ENCODE data around the gene NDNF. TPM values are rescaled to one million over a fixed set of nuclear protein-coding genes. Genes with fewer than 3 reads are reported as not detected.

Gene NDNF
- total RNA-seq, 1 donor from 2014 or later: 1.3 TPM

DNA sequence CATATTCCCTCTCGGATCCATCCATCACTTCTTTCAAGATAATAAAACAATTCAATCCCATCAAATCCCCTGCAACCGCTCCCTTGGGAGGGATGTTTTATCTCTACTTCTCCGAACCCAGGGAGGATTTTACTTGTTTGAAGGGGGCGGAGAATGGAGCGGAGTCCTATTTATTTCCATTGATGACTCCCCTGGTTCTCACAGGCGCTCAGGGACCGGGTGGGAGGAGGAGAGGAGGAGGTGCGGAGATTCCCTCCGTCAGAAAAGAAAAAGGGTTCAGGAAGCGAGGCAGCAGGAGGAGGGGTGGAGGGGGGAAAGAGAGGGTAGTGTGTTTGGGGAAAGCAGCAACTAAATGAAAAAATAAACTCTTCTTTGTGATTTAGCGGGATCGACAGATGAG is 2.1 kb downstream of the NDNF start:
- TF ChIP-seq, protein P1, sequence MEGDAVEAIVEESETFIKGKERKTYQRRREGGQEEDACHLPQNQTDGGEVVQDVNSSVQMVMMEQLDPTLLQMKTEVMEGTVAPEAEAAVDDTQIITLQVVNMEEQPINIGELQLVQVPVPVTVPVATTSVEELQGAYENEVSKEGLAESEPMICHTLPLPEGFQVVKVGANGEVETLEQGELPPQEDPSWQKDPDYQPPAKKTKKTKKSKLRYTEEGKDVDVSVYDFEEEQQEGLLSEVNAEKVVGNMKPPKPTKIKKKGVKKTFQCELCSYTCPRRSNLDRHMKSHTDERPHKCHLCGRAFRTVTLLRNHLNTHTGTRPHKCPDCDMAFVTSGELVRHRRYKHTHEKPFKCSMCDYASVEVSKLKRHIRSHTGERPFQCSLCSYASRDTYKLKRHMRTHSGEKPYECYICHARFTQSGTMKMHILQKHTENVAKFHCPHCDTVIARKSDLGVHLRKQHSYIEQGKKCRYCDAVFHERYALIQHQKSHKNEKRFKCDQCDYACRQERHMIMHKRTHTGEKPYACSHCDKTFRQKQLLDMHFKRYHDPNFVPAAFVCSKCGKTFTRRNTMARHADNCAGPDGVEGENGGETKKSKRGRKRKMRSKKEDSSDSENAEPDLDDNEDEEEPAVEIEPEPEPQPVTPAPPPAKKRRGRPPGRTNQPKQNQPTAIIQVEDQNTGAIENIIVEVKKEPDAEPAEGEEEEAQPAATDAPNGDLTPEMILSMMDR (IDR thresholded peaks at IDR 0.05; ENCODE audit: partially characterized antibody, unreplicated experiment): no peak
- H3K9me3 Mint-ChIP-seq (ENCODE audit: unreplicated experiment): peaks cover 2% of the 10 kb centered on the region
- H3K4me3 Mint-ChIP-seq (ENCODE audit: unreplicated experiment): peak overlapping the region; percentile 84
- H3K4me1 Mint-ChIP-seq (ENCODE audit: low read depth, unreplicated experiment): peaks cover 2% of the 10 kb centered on the region
- H3K27ac Mint-ChIP-seq (ENCODE audit: unreplicated experiment): no peak overlapping the region
- peak; percentile 18 for DNase-seq
- peaks cover 8% of the 10 kb centered on the region for H3K27me3 Mint-ChIP-seq (ENCODE audit: unreplicated experiment)
- H3K36me3 Mint-ChIP-seq (ENCODE audit: unreplicated experiment): no peaks in the 10 kb centered on the region

DNA sequence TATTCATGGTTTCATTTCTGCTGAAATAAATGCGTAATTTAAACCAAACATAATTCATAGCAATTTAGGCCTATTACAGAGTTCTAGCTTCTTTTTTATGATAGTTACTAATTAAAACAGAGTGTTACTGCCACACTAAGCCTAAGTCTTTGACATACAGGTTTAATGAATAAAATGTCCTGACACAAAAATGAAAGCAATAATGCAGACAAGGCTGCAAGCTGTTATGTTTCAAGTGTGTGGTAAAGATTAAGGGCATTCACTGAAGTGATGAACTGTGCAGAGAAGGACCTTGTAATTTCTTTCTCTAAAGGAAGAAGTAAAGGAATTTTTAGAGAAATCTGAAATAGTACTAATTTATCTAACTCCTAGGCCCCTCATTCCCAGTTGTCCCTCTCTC is 2.9 kb downstream of the NDNF start:
- TF ChIP-seq, protein P1 (IDR thresholded peaks at IDR 0.05; ENCODE audit: partially characterized antibody, unreplicated experiment): no peak
- H3K4me3 Mint-ChIP-seq (ENCODE audit: unreplicated experiment): no peak overlapping the region
- H3K27me3 Mint-ChIP-seq (ENCODE audit: unreplicated experiment): peaks cover 8% of the 10 kb centered on the region
- H3K9me3 Mint-ChIP-seq (ENCODE audit: unreplicated experiment): peaks cover 2% of the 10 kb centered on the region
- H3K4me1 Mint-ChIP-seq (ENCODE audit: low read depth, unreplicated experiment): peaks cover 2% of the 10 kb centered on the region
- no peaks in the 10 kb centered on the region for H3K36me3 Mint-ChIP-seq (ENCODE audit: unreplicated experiment)
- DNase-seq: no peak
- no peak overlapping the region for H3K27ac Mint-ChIP-seq (ENCODE audit: unreplicated experiment)

DNA sequence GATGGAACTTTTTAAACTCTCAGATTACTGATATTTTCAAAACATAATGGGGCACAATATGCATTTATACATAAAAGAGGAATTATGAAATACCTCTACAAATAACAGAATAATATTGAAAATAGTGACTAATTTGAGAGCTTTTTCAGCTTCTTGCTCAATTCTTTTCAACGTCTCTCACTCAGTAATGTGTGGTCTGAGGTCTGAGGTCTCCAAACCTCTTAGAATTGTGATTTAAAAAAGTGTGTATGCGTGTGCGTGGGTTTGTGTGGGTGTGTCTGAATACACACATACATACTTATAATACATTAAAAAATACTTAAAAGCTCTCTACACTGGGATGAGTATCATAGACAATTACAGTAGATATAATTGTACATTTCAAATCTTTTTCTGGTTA is 7.9 kb downstream of the NDNF start:
- Mint-ChIP-seq H3K36me3 (ENCODE audit: unreplicated experiment) (no peaks in the 10 kb centered on the region), H3K27ac (ENCODE audit: unreplicated experiment) (no peak overlapping the region), H3K27me3 (ENCODE audit: unreplicated experiment) (no peaks in the 10 kb centered on the region), H3K4me1 (ENCODE audit: low read depth, unreplicated experiment) (no peaks in the 10 kb centered on the region), H3K4me3 (ENCODE audit: unreplicated experiment) (no peak overlapping the region), H3K9me3 (ENCODE audit: unreplicated experiment) (no peaks in the 10 kb centered on the region)
- no peak for DNase-seq
- TF ChIP-seq, protein P1 (IDR thresholded peaks at IDR 0.05; ENCODE audit: partially characterized antibody, unreplicated experiment): no peak

DNA sequence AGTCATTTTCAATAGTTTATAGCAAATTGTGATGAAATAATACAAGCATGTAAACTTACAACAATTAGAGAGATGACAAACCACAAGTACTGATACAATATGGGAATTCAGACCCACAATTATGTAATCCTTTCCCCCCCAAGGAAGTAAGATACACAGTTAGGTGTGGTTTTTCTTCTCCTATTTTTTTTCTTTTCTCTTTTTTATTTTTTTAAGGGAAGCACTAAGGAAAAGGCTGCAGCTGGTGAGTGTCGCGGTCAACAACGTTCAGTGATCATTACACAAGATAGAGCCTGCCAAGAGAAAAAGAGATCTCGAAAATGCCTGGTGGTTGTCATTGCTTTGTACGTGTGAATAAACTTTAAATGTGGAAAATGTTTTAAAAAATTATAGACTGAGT is 9.8 kb downstream of the NDNF start:
- Mint-ChIP-seq H3K4me3 (ENCODE audit: unreplicated experiment) (no peak overlapping the region), H3K27me3 (ENCODE audit: unreplicated experiment) (no peaks in the 10 kb centered on the region), H3K4me1 (ENCODE audit: low read depth, unreplicated experiment) (peaks cover 12% of the 10 kb centered on the region), H3K9me3 (ENCODE audit: unreplicated experiment) (no peaks in the 10 kb centered on the region), H3K27ac (ENCODE audit: unreplicated experiment) (no peak overlapping the region), H3K36me3 (ENCODE audit: unreplicated experiment) (no peaks in the 10 kb centered on the region)
- DNase-seq: no peak
- TF ChIP-seq, protein P1 (IDR thresholded peaks at IDR 0.05; ENCODE audit: partially characterized antibody, unreplicated experiment): no peak

DNA sequence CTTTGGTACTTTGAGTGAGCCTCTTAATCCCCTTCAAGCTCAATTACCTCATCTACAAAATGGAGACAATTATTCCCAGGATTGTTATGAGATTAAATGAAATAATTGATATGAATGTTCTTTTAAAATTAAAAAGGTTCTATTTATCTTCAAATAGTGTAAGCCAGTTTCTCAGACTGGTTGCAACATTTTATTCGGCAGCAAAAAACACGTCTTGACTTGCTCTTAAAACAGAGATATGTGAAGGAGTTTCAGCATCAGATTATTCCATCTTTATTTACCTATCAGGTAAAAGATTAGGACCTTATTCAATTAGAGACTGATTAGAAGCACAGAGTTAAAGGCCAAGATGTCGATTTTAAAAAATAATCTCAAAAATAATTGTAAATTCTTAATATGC is 10.5 kb downstream of the NDNF start:
- Mint-ChIP-seq H3K4me3 (ENCODE audit: unreplicated experiment) (no peak overlapping the region), H3K27me3 (ENCODE audit: unreplicated experiment) (no peaks in the 10 kb centered on the region), H3K36me3 (ENCODE audit: unreplicated experiment) (no peaks in the 10 kb centered on the region), H3K9me3 (ENCODE audit: unreplicated experiment) (no peaks in the 10 kb centered on the region), H3K4me1 (ENCODE audit: low read depth, unreplicated experiment) (peaks cover 18% of the 10 kb centered on the region), H3K27ac (ENCODE audit: unreplicated experiment) (no peak overlapping the region)
- TF ChIP-seq, protein P1 (IDR thresholded peaks at IDR 0.05; ENCODE audit: partially characterized antibody, unreplicated experiment): no peak
- no peak for DNase-seq
